ENCODE data around the gene OTOS. TPM values are rescaled to one million over a fixed set of nuclear protein-coding genes. Genes with fewer than 3 reads are reported as not detected.

OTOS gene
- total RNA-seq, 1 donor from 2014 or later, result not detected

GRCh38 chr2:240098349-240098748 is 42.1 kb downstream of the OTOS start:
- H3K4me3 Mint-ChIP-seq, result no peak overlapping the region
- H3K27me3 Mint-ChIP-seq (ENCODE audit: low read depth), result peaks cover 90% of the 10 kb centered on the region
- no peak for TF ChIP-seq CTCF (conservative IDR thresholded peaks at IDR 0.05)
- DNase-seq (ENCODE audit: low read depth, low spot score), result no peak
- no peaks in the 10 kb centered on the region for H3K4me1 Mint-ChIP-seq
- H3K9me3 Mint-ChIP-seq, result peaks cover 15% of the 10 kb centered on the region
- H3K36me3 Mint-ChIP-seq (ENCODE audit: low read depth), result peaks cover 4% of the 10 kb centered on the region
- H3K27ac Mint-ChIP-seq (ENCODE audit: unreplicated experiment), result no peak overlapping the region

- Mint-ChIP-seq H3K4me1 (no peaks in the 10 kb centered on the region), H3K9me3 (peaks cover 19% of the 10 kb centered on the region), H3K27ac (ENCODE audit: unreplicated experiment) (no peak overlapping the region), H3K27me3 (ENCODE audit: low read depth) (peaks cover 87% of the 10 kb centered on the region), H3K4me3 (no peak overlapping the region), H3K36me3 (ENCODE audit: low read depth) (peaks cover 8% of the 10 kb centered on the region)
- no peak for TF ChIP-seq CTCF (conservative IDR thresholded peaks at IDR 0.05)
- DNase-seq (ENCODE audit: low read depth, low spot score), result no peak
Measured at GRCh38 chr2:240095556-240096523, 44.6 kb downstream of the OTOS start.

GRCh38 chr2:240089306-240089705 is 51.2 kb downstream of the OTOS start:
- peaks cover 7% of the 10 kb centered on the region for H3K36me3 Mint-ChIP-seq (ENCODE audit: low read depth)

More at GRCh38 chr2:240089306-240089705, 51.2 kb downstream of the OTOS start:
- no peak overlapping the region for H3K27ac Mint-ChIP-seq (ENCODE audit: unreplicated experiment)
- H3K4me1 Mint-ChIP-seq, result no peaks in the 10 kb centered on the region
- H3K4me3 Mint-ChIP-seq, result no peak overlapping the region
- peaks cover 54% of the 10 kb centered on the region for H3K27me3 Mint-ChIP-seq (ENCODE audit: low read depth)
- DNase-seq (ENCODE audit: low read depth, low spot score), result no peak
- TF ChIP-seq CTCF (conservative IDR thresholded peaks at IDR 0.05), result no peak
- H3K9me3 Mint-ChIP-seq, result peaks cover 26% of the 10 kb centered on the region

Other genes with a start within 250 kb of the OTOS start
- gene NDUFA10, start 115.3 kb downstream of the OTOS start, total RNA-seq, result 81.3 and 81.9 TPM in 2 replicates
- gene OR6B2, start 110.2 kb downstream of the OTOS start, total RNA-seq, result not detected in 2 replicates
- not detected in 2 replicates for gene OR6B3, start 87.1 kb downstream of the OTOS start, total RNA-seq
- 138 and 143 TPM in 2 replicates for gene COPS9, start 4.4 kb downstream of the OTOS start, total RNA-seq

Measured in neural crest cell (in vitro differentiated cells).